AG08395 (cell line): Measurements from ENCODE around the gene KCTD7.
"Not testable (repeated sequence)": the region's sequence is repeated elsewhere in the genome, so short reads cannot be mapped to it uniquely, and the experiment has no call there.

Source experiments
- DNase-seq: peaks from one replicate; pipeline ENCODE4 v3.0.0; 2012; ENCODE audit warnings: mixed read lengths, low spot score

KCTD7 gene

DNA sequence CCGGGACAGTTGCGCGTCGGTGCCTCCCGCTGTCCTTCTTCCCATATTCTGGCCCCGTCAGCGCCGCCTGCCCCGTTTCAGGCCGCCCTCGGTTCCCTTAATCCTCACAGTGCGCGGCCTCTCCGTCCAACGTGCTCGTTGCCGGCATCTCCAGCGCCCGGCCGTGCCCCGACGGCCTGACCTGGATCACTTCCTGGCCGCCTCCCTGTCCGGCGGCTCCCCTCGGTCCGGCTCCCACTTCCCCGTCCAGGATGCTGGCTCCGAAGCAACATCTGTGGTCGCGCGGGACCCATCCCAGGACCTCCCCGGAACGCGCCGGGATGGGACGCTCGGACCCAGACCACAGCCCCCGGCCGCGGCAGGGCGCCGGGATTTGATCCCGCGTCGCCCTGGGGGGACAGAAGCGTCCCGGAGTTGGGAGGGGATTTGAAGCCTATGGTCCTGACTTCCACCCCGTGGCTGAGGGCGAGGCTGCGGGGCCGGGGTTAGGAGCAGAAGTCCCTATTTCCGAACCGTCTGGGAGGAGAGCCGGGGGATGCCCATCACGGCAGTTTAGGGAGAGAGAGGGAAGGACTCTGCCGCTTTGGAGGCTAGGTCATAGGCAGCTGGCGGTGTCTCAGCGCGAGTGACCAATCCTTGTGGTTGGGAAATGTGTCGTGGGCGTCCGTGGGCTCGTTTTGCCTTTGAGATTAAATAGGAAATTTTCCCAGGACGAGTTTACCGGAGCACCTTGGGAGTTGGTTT lies 53.8 kb downstream of the KCTD7 start:
- DNase-seq: peak; percentile 27

DNA sequence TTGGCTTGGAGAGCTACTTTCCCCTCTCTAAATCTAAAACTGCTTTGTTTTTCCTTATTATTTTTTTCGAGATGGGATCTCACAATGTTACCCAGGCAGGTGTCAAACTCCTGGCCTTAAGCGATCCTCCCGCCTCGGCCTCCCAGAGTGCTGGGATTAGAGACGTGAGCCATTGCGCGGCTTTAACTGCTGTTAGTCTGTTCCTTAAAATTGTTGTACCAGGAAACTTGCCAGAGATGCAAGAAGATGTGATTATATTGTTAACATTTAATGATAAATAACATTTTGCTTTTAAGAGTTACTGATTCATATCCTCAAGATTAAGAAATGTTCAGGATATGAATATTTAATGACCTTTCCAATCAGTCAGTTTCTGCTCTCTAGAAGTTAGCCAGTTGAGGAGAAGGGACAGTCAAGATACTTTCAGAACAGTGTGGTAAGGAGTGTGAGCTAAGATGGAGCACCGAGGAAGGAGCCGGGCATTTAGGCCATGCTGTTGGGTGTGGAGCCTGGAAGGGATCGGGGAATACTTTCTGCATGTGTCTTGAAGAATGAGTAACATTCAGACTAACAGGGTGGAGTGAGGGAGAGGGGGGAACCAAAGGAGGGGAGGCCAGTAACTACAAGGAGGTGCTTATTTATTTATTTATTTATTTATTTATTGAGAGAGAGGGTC lies 54.6 kb downstream of the KCTD7 start:
- not testable (repeated sequence) for DNase-seq

DNA sequence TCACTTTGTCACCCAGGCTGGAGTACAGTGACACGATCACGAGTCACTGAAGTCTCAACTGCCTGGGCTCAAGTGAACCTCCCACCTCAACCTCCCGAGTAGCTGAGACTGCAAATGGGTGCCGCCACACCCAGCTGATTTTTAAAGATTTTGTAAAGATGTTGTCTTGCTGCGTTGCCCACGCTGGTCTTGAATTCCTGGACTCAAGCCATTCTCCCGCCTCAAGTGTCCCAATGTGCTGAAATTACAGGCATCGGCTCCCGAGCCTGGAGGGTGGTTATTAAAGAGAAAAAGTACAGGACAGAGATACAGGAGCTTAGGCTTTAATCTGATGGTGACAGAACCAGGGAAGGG lies 55.1 kb downstream of the KCTD7 start:
- DNase-seq: no peak

DNA sequence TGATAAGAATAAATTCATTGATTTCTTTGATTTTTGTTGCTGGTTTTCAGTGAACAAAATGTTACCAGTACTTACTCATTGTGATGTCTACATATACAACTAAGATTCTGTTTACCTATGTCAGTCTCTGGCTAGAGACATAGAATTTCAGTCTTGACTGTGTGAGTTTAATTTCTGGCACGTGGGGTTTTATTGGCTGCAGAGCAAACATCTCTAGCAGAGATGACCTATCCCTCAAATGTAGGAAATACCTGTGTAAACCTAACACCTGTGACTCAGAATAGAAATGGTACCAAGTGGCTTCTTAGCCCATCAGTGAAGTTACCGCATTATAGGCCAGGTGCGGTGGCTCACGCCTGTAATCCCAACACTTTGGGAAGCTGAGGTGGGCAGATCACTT lies 57.0 kb downstream of the KCTD7 start:
- DNase-seq: not testable (repeated sequence)

DNA sequence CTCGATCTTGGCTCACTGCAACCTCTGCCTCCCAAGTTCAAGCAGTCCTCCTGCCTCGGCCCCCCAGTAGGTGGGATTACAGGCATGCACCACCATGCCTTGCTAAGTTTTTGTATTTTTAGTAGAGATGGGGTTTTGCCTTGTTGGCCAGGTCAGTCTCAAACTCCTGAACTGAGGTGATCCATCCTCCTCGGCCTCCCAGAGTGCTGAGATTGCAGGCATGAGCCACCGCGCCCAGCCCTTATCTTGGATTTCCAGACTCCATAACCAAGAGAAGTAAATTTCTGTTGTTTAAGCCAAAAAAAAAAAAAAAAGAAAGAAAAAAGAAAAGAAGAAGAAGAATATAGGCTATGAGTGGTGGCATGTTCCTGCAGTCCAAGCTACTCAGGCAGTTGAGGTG lies 58.5 kb downstream of the KCTD7 start:
- DNase-seq: no peak

DNA sequence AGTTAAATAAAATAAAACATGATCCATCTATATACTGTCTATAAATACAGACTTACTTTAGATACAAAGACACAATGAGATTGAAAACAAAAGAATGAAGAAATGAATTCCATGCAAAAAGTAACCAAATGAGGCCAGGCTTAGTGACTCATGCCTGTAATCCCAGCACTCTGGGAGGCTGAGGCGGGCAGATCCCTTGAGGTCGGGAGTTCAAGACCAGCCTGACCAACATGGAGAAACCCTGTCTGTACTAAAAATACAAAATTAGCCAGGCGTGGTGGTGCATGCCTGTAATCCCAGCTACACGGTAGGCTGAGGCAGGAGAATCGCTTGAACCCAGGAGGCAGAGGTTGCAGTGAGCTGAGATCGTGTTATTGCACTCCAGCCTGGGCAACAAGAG lies 59.0 kb downstream of the KCTD7 start:
- DNase-seq: not testable (repeated sequence)

DNA sequence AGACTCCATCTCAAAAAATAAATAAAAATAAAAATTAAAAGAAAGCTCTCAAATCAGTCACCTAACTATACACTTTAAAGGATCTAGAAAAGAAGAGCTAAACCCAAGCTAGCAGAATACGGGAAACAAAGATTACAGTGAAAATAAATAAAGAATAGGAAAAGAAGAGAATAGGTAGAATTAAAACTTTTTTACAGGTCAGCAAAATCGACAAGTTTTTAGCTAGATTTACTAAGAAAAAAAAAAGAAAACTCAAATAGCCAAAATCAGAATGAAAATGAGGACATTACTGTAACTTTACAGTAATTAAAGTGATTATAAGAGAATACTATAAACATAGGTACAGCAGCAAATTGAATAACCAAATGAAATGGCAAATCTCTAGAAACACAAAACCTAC lies 60.4 kb downstream of the KCTD7 start:
- no peak for DNase-seq

DNA sequence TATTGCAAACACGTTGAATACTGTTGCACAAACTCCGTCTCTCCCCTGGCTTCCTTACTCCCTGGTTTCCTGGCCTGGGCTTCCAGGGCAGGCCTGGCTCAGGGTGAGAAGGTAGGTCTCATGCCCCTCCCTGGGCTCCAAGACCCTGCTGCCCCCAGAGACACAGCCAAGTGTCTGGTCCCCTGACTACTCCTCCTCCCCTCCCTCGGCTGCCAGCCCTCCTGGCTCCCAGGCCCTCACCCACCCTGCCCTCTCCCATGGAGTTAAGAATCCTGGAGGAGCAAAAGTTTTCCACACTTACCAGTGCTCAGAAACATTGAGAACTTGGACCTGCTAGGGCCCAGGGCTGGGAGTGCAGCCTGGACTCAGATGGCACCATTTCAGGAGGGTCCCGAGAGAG lies 64.7 kb downstream of the KCTD7 start:
- DNase-seq: no peak
